CD14-positive monocyte (primary cell): Measurements from ENCODE around the gene USP48. TPM values are rescaled to one million over a fixed set of nuclear protein-coding genes. Genes with fewer than 3 reads are reported as not detected.

Experiments
- DNase-seq, 3 donors: peaks; one replicate each; pipeline ENCODE4 v3.0.0-alpha.2; 2011 to 2022
- H2AFZ ChIP-seq: 2 replicates; pipeline ENCODE4 v1.6.0; 2012; ENCODE audit warnings: mild to moderate bottlenecking, low read depth, low read length, inconsistent platforms; ENCODE audit not compliant: insufficient read depth, poor library complexity, severe bottlenecking
- H3K27ac ChIP-seq, 2 donors: 1 replicate in 1 of 2; 2 replicates in 1 of 2; pipeline ENCODE4 v1.5.1; 2012 to 2013; ENCODE audit warnings: low read length in 2 of 2, control low read depth in 1 of 2, inconsistent platforms in 1 of 2, low read depth in 1 of 2, mild to moderate bottlenecking in 1 of 2
- H3K27me3 ChIP-seq, 2 donors: one replicate each; pipeline versions ENCODE4 v1.6.0 to v1.6.1; 2011 to 2013; ENCODE audit warnings: low read length in 2 of 2; ENCODE audit not compliant: control insufficient read depth in 2 of 2, insufficient read depth in 2 of 2
- H3K36me3 ChIP-seq, 2 donors: replicated peaks in 1 of 2; 1 replicate in 1 of 2; 2 replicates in 1 of 2; pipeline versions ENCODE4 v1.5.1 to v1.6.1; 2012 to 2013; ENCODE audit warnings: low read length in 2 of 2, control low read depth in 1 of 2, inconsistent platforms in 1 of 2, mild to moderate bottlenecking in 1 of 2; ENCODE audit not compliant: insufficient read depth in 2 of 2, control insufficient read depth in 1 of 2
- H3K4me1 ChIP-seq, 2 donors: 1 replicate in 1 of 2; 2 replicates in 1 of 2; pipeline versions ENCODE4 v1.5.1 to v1.6.1; 2012 to 2013; ENCODE audit warnings: low read length in 2 of 2, control low read depth in 1 of 2, inconsistent platforms in 1 of 2, mild to moderate bottlenecking in 1 of 2, moderate library complexity in 1 of 2; ENCODE audit not compliant: insufficient read depth in 2 of 2, control insufficient read depth in 1 of 2
- H3K4me2 ChIP-seq: replicated peaks from 2 replicates; pipeline ENCODE3; 2012; ENCODE audit warnings: low read length, moderate library complexity, mild to moderate bottlenecking; ENCODE audit not compliant: poor library complexity, severe bottlenecking; ENCODE audit errors: extremely low read depth
- H3K4me3 ChIP-seq, 3 experiments: fragments of 200-600 bp in 1 of 3; sonication (generic) in 1 of 3; replicated peaks in 1 of 3; 1 replicate in 2 of 3; 2 replicates in 1 of 3; pipeline ENCODE4 v1.5.1; 2011 to 2013; ENCODE audit warnings: low read length in 3 of 3, mild to moderate bottlenecking in 3 of 3, control low read depth in 2 of 3, low read depth in 2 of 3, inconsistent platforms in 1 of 3, moderate library complexity in 1 of 3
- H3K79me2 ChIP-seq: 2 replicates; pipeline ENCODE4 v1.6.0; 2012; ENCODE audit warnings: mild to moderate bottlenecking, control low read depth, inconsistent platforms, low read length, moderate library complexity; ENCODE audit not compliant: insufficient read depth
- H3K9ac ChIP-seq: 2 replicates; pipeline ENCODE4 v1.6.0; 2017; ENCODE audit warnings: low read length, mild to moderate bottlenecking; ENCODE audit not compliant: insufficient read depth, poor library complexity, severe bottlenecking
- H3K9me3 ChIP-seq, 2 donors: replicated peaks in 1 of 2; 1 replicate in 1 of 2; 2 replicates in 1 of 2; pipeline versions ENCODE4 v1.5.1 to v1.6.1; 2012 to 2013; ENCODE audit warnings: low read length in 2 of 2, control low read depth in 1 of 2; ENCODE audit not compliant: control insufficient read depth in 1 of 2, insufficient read depth in 1 of 2
- H4K20me1 ChIP-seq: 2 replicates; pipeline ENCODE4 v1.6.0; 2012; ENCODE audit warnings: mild to moderate bottlenecking, low read length, control low read depth, moderate library complexity; ENCODE audit not compliant: insufficient read depth
- H3K27ac Mint-ChIP-seq, 7 donors: one replicate each; pipeline ENCODE4 v1.8.0; 2020; ENCODE audit warnings: mild to moderate bottlenecking in 7 of 7, mixed read lengths in 7 of 7, moderate library complexity in 6 of 7, inconsistent platforms in 2 of 7
- H3K27me3 Mint-ChIP-seq, 3 donors: one replicate each; pipeline ENCODE4 v1.8.0; 2021 to 2022; ENCODE audit warnings: low read depth in 3 of 3, mild to moderate bottlenecking in 3 of 3, mixed read lengths in 3 of 3, moderate library complexity in 3 of 3, inconsistent platforms in 1 of 3
- H3K36me3 Mint-ChIP-seq, 2 donors: one replicate each; pipeline ENCODE4 v1.8.0; 2020; ENCODE audit warnings: mixed read lengths in 2 of 2, inconsistent platforms in 1 of 2, mild to moderate bottlenecking in 1 of 2
- H3K4me1 Mint-ChIP-seq: one replicate; pipeline ENCODE4 v1.8.0; 2020; ENCODE audit warnings: mild to moderate bottlenecking, mixed read lengths
- H3K4me3 Mint-ChIP-seq, 2 donors: one replicate each; pipeline ENCODE4 v1.8.0; 2020; ENCODE audit warnings: mild to moderate bottlenecking in 2 of 2, mixed read lengths in 2 of 2, moderate library complexity in 1 of 2
- H3K9me3 Mint-ChIP-seq, 7 donors: one replicate each; pipeline ENCODE4 v1.8.0; 2020 to 2022; ENCODE audit warnings: mixed read lengths in 7 of 7, mild to moderate bottlenecking in 6 of 7, moderate library complexity in 6 of 7, inconsistent platforms in 2 of 7
- CTCF ChIP-seq: fragments of 200-600 bp; IDR thresholded peaks from one replicate; pipeline ENCODE4 v1.8.0; 2022; ENCODE audit warnings: antibody characterized with exemption, mild to moderate bottlenecking
- WGBS: methylation state at CpG from one replicate; pipeline ENCODE4 v1.1.5; 2013; ENCODE audit warnings: missing lambda C conversion rate; ENCODE audit not compliant: insufficient coverage; 5-methylcytosine and 5-hydroxymethylcytosine counted together
- intact Hi-C, 2 donors: fragments of 100-400 bp; cut with micrococcal nuclease; formaldehyde crosslinking; loops; one replicate each; pipeline versions ENCODE4 v1.15.0 to v1.15.1; 2023
- polyA plus RNA-seq, 3 donors: library from polyadenylated mRNA; depleted of rRNA in 1 of 3; unstranded in 2 of 3; stranded (reverse) in 1 of 3; fragments of 300-500 nt in 2 of 3; fragments of >200 nt in 1 of 3; fragmentation: Illumina TruSeq in 2 of 3; gene quantifications; 1 replicate in 2 of 3; 2 replicates in 1 of 3; pipeline ENCODE4 v1.2.3, GENCODE V29; 2012 to 2021

The USP48 gene
- polyA plus RNA-seq, 3 donors, result 26.5 to 40.2 (median 34.3) TPM

GRCh38 chr1:21647431-21648351 is 135.3 kb downstream of the USP48 start:
- no peaks in the 10 kb centered on the region for H3K36me3 ChIP-seq
- peaks cover 6% of the 10 kb centered on the region for H3K4me1 Mint-ChIP-seq
- DNase-seq, result peak in 2 of 3 donors; percentile 1 to 3
- 39% methylated on average over 18 of the region's 19 CpGs for WGBS
- H3K4me1 ChIP-seq, result no peaks in the 10 kb centered on the region
- peaks cover 35 to 43% (median 42%) of the 10 kb centered on the region in 3 donors for H3K27me3 Mint-ChIP-seq
- no peaks in the 10 kb centered on the region for H4K20me1 ChIP-seq
- intact Hi-C loops, result no loop called here
- no peak for TF ChIP-seq CTCF
- H2AFZ ChIP-seq, result no peak overlapping the region
- H3K27ac ChIP-seq, result no peak overlapping the region
- peaks cover 0 to 12% (median 4%) of the 10 kb centered on the region in 7 donors for H3K9me3 Mint-ChIP-seq
- no peak overlapping the region for H3K4me3 ChIP-seq
- H3K27me3 ChIP-seq, result peaks cover 11 to 33% of the 10 kb centered on the region in 2 donors
- no peak overlapping the region for H3K9ac ChIP-seq
- no peak overlapping the region for H3K4me2 ChIP-seq
- no peak overlapping the region for H3K4me3 Mint-ChIP-seq
- H3K79me2 ChIP-seq, result no peaks in the 10 kb centered on the region
- H3K9me3 ChIP-seq, result peaks cover 0 to 11% of the 10 kb centered on the region in 2 donors
- peaks cover 0 to 2% of the 10 kb centered on the region in 2 donors for H3K36me3 Mint-ChIP-seq
- no peak overlapping the region for H3K27ac Mint-ChIP-seq

GRCh38 chr1:21645550-21645949 is 137.4 kb downstream of the USP48 start:
- peaks cover 20 to 26% (median 26%) of the 10 kb centered on the region in 3 donors for H3K27me3 Mint-ChIP-seq
- peaks cover 0 to 17% of the 10 kb centered on the region in 2 donors for H3K27me3 ChIP-seq
- no peaks in the 10 kb centered on the region for H3K79me2 ChIP-seq
- no peaks in the 10 kb centered on the region for H3K4me1 Mint-ChIP-seq
- H3K9ac ChIP-seq, result no peak overlapping the region
- 81% methylated on average over 3 of the region's 5 CpGs for WGBS
- H3K9me3 ChIP-seq, result no peaks in the 10 kb centered on the region
- TF ChIP-seq CTCF, result no peak
- H3K27ac ChIP-seq, result no peak overlapping the region
- no peak overlapping the region for H2AFZ ChIP-seq
- H3K4me3 ChIP-seq, result no peak overlapping the region
- H3K36me3 Mint-ChIP-seq, result no peaks in the 10 kb centered on the region
- H3K4me2 ChIP-seq, result no peak overlapping the region
- peak overlapping the region in 1 of 7 donors; percentile 16 for H3K27ac Mint-ChIP-seq
- intact Hi-C loops, result no loop called here
- H3K4me1 ChIP-seq, result no peaks in the 10 kb centered on the region
- no peak overlapping the region for H3K4me3 Mint-ChIP-seq
- no peaks in the 10 kb centered on the region for H3K36me3 ChIP-seq
- no peaks in the 10 kb centered on the region for H4K20me1 ChIP-seq
- no peak for DNase-seq
- peaks cover 0 to 2% (median 0%) of the 10 kb centered on the region in 7 donors for H3K9me3 Mint-ChIP-seq
